ENCODE data around the gene SAP30BP. TPM values are rescaled to one million over a fixed set of nuclear protein-coding genes. Genes with fewer than 3 reads are reported as not detected.

The SAP30BP gene
- total and polyA plus RNA-seq, 2 of the 8 experiments (the other 6 are each of a cell fraction or from before 2014, with no cell fraction given) = 63.3 to 79.9 TPM

DNA sequence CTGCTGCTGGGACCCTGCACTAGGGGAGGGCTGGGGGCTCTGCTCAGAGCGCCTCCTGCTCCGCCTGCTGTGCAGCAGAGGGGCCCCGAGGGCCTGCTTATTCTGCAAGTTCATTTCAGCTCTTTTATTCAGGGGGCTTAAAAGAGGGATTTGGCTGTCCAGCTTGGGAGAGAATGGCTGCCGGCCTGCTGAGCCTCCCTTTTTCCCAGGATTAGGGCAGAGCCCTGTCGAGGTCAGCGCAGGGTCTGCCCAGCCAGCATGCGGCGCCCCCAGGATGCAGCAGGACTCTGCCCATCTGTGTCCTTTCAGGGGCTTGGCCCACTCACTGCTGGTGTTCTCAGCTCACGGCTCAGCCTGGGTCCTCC lies 32.8 kb upstream of the SAP30BP start (continued):
- TF ChIP-seq NANOG (IDR thresholded peaks at IDR 0.05; ENCODE audit: insufficient read depth, low read depth, low read length, poor library complexity, severe bottlenecking) (no peak), KDM5A (IDR thresholded peaks at IDR 0.05; ENCODE audit: low read length) (no peak)

All from H1 (cell line).